Measurements from ENCODE around the gene CD81. TPM values are rescaled to one million over a fixed set of nuclear protein-coding genes. Genes with fewer than 3 reads are reported as not detected.

Gene CD81
- total and polyA plus RNA-seq, 10 of the 15 experiments (the other 5 are each of a cell fraction or from before 2014, with no cell fraction given): 2.0 to 145 (median 57.2) TPM

DNA sequence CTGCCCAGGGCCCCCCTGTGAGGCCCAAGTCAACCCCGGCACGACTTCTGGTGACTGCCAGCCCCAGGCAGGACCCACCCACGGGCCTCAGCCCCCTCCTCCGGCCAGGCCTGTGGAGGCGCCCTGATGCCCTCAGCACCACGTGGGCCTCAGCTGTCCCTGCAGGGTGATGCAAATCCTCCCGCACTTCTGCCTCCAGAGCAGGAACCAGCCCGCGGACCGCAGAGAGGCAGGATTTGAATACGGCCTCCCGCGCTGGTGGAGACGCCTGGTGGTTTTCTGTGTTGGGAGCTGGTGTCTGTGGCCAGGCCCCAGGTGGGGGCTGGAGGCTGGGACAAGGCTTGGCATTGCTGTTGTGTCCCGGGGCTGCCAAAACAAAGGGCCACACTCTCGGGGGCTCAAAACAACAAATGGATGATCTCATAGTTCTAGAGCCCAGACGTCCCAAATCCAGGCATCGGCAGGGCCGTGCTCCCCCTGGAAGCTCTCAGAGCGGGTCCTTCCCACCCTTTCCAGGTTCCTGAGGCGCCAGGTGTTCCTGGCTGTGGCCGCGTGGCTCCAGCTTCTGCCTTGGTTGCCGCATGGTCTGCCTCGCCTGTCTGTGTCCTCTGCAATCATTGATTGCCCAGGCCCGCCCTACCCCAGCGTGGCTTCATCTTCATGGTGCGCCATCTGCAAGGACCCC, 47.8 kb downstream of the CD81 start:
- intact Hi-C loops (cut with micrococcal nuclease; ENCODE audit: unreplicated experiment): loop anchor here (10.0 kb wide), 1 partner anchor 60 kb away; no protein-coding TSS in a partner anchor
- H4K20me1 ChIP-seq (ENCODE audit: control insufficient read depth, insufficient read depth): no peaks in the 10 kb centered on the region
- DNase-seq (ENCODE audit: low read depth, low spot score): no peak
- H3K27me3 ChIP-seq (replicated peaks in 1 of 2; ENCODE audit: control insufficient read depth in 2 of 2, insufficient read depth in 2 of 2, low read length in 1 of 2): no peaks in the 10 kb centered on the region
- SMC1A ChIA-PET (ENCODE audit: uncharacterized antibody, unreplicated experiment): no interaction called here
- H3K4me3 ChIP-seq: no peak overlapping the region
- no peaks in the 10 kb centered on the region for H3K36me3 ChIP-seq (ENCODE audit: control insufficient read depth in 2 of 2, insufficient read depth in 2 of 2, low read length in 1 of 2)
- FAIRE-seq: no peak
- no peak for ATAC-seq
- H3K27ac ChIP-seq (ENCODE audit: control insufficient read depth, insufficient read depth): no peak overlapping the region
- no peak overlapping the region for H3K9ac ChIP-seq (ENCODE audit: control insufficient read depth, insufficient read depth, low read length)
- in situ Hi-C loops (cut with MboI): loop anchor here (5.0 kb wide), 2 partner anchors 107 to 452 kb away; no protein-coding TSS in a partner anchor
- H2AFZ ChIP-seq (ENCODE audit: control insufficient read depth, low read depth, low read length): no peak overlapping the region
- no peaks in the 10 kb centered on the region for H3K4me1 ChIP-seq (ENCODE audit: control insufficient read depth, insufficient read depth, low read length)
- H3K9me3 ChIP-seq (replicated peaks; ENCODE audit: control insufficient read depth, insufficient read depth, low read length): no peaks in the 10 kb centered on the region; the same call in 2 of the 3 replicates
- no TSS peak for BruUV-seq (replicated peaks)
- RAD21 ChIA-PET (ENCODE audit: unreplicated experiment): interaction anchor here (1.0 kb wide), 1 partner anchor 108 kb away, joined by 4 read pairs; no protein-coding TSS in a partner anchor
- no peaks in the 10 kb centered on the region for H3K79me2 ChIP-seq (ENCODE audit: control insufficient read depth, insufficient read depth, low read length)
- TF ChIP-seq, protein P1, sequence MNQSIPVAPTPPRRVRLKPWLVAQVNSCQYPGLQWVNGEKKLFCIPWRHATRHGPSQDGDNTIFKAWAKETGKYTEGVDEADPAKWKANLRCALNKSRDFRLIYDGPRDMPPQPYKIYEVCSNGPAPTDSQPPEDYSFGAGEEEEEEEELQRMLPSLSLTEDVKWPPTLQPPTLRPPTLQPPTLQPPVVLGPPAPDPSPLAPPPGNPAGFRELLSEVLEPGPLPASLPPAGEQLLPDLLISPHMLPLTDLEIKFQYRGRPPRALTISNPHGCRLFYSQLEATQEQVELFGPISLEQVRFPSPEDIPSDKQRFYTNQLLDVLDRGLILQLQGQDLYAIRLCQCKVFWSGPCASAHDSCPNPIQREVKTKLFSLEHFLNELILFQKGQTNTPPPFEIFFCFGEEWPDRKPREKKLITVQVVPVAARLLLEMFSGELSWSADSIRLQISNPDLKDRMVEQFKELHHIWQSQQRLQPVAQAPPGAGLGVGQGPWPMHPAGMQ (IDR thresholded peaks at IDR 0.05; ENCODE audit: borderline replicate concordance): no peak
- TF ChIP-seq MYB (IDR thresholded peaks at IDR 0.05; ENCODE audit: borderline replicate concordance, low read depth, low read length): no peak
- no peak for TF ChIP-seq ATF7 (IDR thresholded peaks at IDR 0.05; ENCODE audit: low read depth)
- TF ChIP-seq SREBF2 (IDR thresholded peaks at IDR 0.05; ENCODE audit: low read length): no peak
- TF ChIP-seq, protein P2, sequence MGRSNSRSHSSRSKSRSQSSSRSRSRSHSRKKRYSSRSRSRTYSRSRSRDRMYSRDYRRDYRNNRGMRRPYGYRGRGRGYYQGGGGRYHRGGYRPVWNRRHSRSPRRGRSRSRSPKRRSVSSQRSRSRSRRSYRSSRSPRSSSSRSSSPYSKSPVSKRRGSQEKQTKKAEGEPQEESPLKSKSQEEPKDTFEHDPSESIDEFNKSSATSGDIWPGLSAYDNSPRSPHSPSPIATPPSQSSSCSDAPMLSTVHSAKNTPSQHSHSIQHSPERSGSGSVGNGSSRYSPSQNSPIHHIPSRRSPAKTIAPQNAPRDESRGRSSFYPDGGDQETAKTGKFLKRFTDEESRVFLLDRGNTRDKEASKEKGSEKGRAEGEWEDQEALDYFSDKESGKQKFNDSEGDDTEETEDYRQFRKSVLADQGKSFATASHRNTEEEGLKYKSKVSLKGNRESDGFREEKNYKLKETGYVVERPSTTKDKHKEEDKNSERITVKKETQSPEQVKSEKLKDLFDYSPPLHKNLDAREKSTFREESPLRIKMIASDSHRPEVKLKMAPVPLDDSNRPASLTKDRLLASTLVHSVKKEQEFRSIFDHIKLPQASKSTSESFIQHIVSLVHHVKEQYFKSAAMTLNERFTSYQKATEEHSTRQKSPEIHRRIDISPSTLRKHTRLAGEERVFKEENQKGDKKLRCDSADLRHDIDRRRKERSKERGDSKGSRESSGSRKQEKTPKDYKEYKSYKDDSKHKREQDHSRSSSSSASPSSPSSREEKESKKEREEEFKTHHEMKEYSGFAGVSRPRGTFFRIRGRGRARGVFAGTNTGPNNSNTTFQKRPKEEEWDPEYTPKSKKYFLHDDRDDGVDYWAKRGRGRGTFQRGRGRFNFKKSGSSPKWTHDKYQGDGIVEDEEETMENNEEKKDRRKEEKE (IDR thresholded peaks at IDR 0.05): no peak
- POLR2A ChIA-PET: no interaction called here
- H3K4me2 ChIP-seq (ENCODE audit: control insufficient read depth, insufficient read depth): no peak overlapping the region
- WGBS (ENCODE audit: insufficient coverage, insufficient replicate concordance, low lambda C conversion rate, missing lambda C conversion rate): 17% methylated on average over 27 of the region's 28 CpGs
- CTCF ChIA-PET: interaction anchor here (1.8 to 9.5 kb wide), 3 partner anchors 106 to 122 kb away, joined by 10 to 271 read pairs (median 10); partner anchors contain the start of genes C11orf21 and TSPAN32

Measured in GM12878 (cell line).